RWPE1 (cell line): ENCODE results near the gene KCTD16.

Experiments used
- CTCF ChIA-PET: fragments of 350-600 bp; sonication (Branson Sonifier 250); formaldehyde crosslinking; extraction: SDS; loops from one replicate; lab custom pipeline; 2021; lab: Yijun Ruan, JAX
- POLR2A ChIA-PET: fragments of 400-600 bp; formaldehyde crosslinking; extraction: SDS; loops from one replicate; lab custom pipeline; 2020; ENCODE audit warnings: antibody characterized with exemption; ENCODE audit not compliant: low non-redundant PET; lab: Yijun Ruan, JAX
- DNase-seq: peaks from one replicate; pipeline ENCODE4 v3.0.0; 2012; ENCODE audit warnings: low spot score
- H3K27ac ChIP-seq: fragments of 450-650 bp; 2 replicates; pipeline ENCODE4 v1.5.1; 2017
- CTCF ChIP-seq: fragments of 450-650 bp; conservative IDR thresholded peaks from 2 replicates; pipeline ENCODE4 v1.5.1; 2017; ENCODE audit warnings: low read depth, mild to moderate bottlenecking

Gene KCTD16

GRCh38 chr5:144139586-144139985, 31.1 kb upstream of the KCTD16 start:
- no peak for TF ChIP-seq CTCF

GRCh38 chr5:144141585-144141984, 29.1 kb upstream of the KCTD16 start:
- TF ChIP-seq CTCF, result no peak
- POLR2A ChIA-PET, result no interaction called here
- CTCF ChIA-PET, result interaction anchor here (0.6 kb wide), 2 partner anchors 69 to 405 kb away, joined by 3 to 4 read pairs; no protein-coding TSS in a partner anchor

More at GRCh38 chr5:144139586-144139985, 31.1 kb upstream of the KCTD16 start:
- POLR2A ChIA-PET, result no interaction called here
- no peak overlapping the region for H3K27ac ChIP-seq
- CTCF ChIA-PET, result interaction anchor here (0.6 kb wide), 2 partner anchors 8 to 361 kb away, joined by 3 to 4 read pairs; no protein-coding TSS in a partner anchor
- no peak for DNase-seq

GRCh38 chr5:144142139-144142823, 28.4 kb upstream of the KCTD16 start:
- TF ChIP-seq CTCF, result peak; percentile 75
- CTCF ChIA-PET, result interaction anchor here (0.5 to 1.2 kb wide), 10 partner anchors 9 to 912 kb away, joined by 3 to 5 read pairs (median 4); partner anchors contain the start of gene NR3C1
- POLR2A ChIA-PET, result no interaction called here
- no peak overlapping the region for H3K27ac ChIP-seq
- DNase-seq, result peak; percentile 66

More at GRCh38 chr5:144141585-144141984, 29.1 kb upstream of the KCTD16 start:
- no peak overlapping the region for H3K27ac ChIP-seq
- DNase-seq, result no peak

- TF ChIP-seq CTCF, result no peak
- H3K27ac ChIP-seq, result no peak overlapping the region
- POLR2A ChIA-PET, result no interaction called here
- DNase-seq, result no peak
- CTCF ChIA-PET, result interaction anchor here (0.5 to 1.2 kb wide), 10 partner anchors 10 to 912 kb away, joined by 3 to 5 read pairs (median 4); partner anchors contain the start of gene NR3C1
Measured at GRCh38 chr5:144142824-144143162, 27.9 kb upstream of the KCTD16 start.

- CTCF ChIA-PET, result interaction anchor here (0.6 to 0.7 kb wide), 3 partner anchors 104 to 863 kb away, joined by 4 to 5 read pairs (median 4); no protein-coding TSS in a partner anchor
- POLR2A ChIA-PET, result no interaction called here
- H3K27ac ChIP-seq, result no peak overlapping the region
- no peak for DNase-seq
- no peak for TF ChIP-seq CTCF
Measured at GRCh38 chr5:144143625-144144024, 27.0 kb upstream of the KCTD16 start.

GRCh38 chr5:144144956-144145751, 25.5 kb upstream of the KCTD16 start:
- ChIA-PET CTCF (interaction anchor here (0.6 kb wide), 1 partner anchor 64 kb away, joined by 3 read pairs; no protein-coding TSS in a partner anchor), POLR2A (no interaction called here)

More at GRCh38 chr5:144144956-144145751, 25.5 kb upstream of the KCTD16 start:
- H3K27ac ChIP-seq, result no peak overlapping the region
- no peak for DNase-seq
- no peak for TF ChIP-seq CTCF
